ENCODE results near the gene COL9A2. TPM values are rescaled to one million over a fixed set of nuclear protein-coding genes. Genes with fewer than 3 reads are reported as not detected.
"Not testable (repeated sequence)": the region's sequence is repeated elsewhere in the genome, so short reads cannot be mapped to it uniquely, and the experiment has no call there.

The COL9A2 gene
- total RNA-seq, 1 experiment from 2014 or later: 13.5 TPM

GRCh38 chr1:40338745-40339419 is 21.8 kb upstream of the COL9A2 start:
- H3K27me3 ChIP-seq (ENCODE audit: insufficient read depth, low read depth): no peaks in the 10 kb centered on the region
- H2AFZ ChIP-seq: peak overlapping the region; percentile 56; the same call in 1 of the 2 replicates
- no peaks in the 10 kb centered on the region for H3F3A ChIP-seq (ENCODE audit: insufficient read depth, low read depth)
- TF ChIP-seq CTCF (conservative IDR thresholded peaks at IDR 0.05) (peak; percentile 98), EZH2 (IDR thresholded peaks at IDR 0.05; ENCODE audit: low read depth) (no peak)
- BruUV-seq (replicated peaks): no TSS peak
- H3K4me1 ChIP-seq (replicated peaks; ENCODE audit: insufficient read depth): peaks cover 10% of the 10 kb centered on the region
- H3K9me2 ChIP-seq (ENCODE audit: insufficient read depth): no peaks in the 10 kb centered on the region
- H3K36me3 ChIP-seq (ENCODE audit: low read depth): no peaks in the 10 kb centered on the region
- H3K79me2 ChIP-seq (ENCODE audit: low read depth): no peaks in the 10 kb centered on the region
- peak; percentile 71 to 93 for DNase-seq
- H3K4me3 ChIP-seq: no peak overlapping the region; the same call in 1 of the 2 replicates
- no peaks in the 10 kb centered on the region for H4K20me1 ChIP-seq (ENCODE audit: insufficient read depth)
- POLR2A ChIA-PET (ENCODE audit: unreplicated experiment): interaction anchor here (0.7 kb wide), 1 partner anchor 423 kb away, joined by 6 read pairs; no protein-coding TSS in a partner anchor
- CTCF ChIA-PET: interaction anchor here (0.5 to 2.7 kb wide), 23 partner anchors 23 to 732 kb away, joined by 3 to 40 read pairs (median 4); partner anchors contain the start of genes CTPS1 and NFYC
- peak overlapping the region; percentile 70 for H3K4me2 ChIP-seq
- no peaks in the 10 kb centered on the region for H3K9me3 ChIP-seq (ENCODE audit: insufficient read depth, low read depth)
- H3K27ac ChIP-seq: no peak overlapping the region
- intact Hi-C loops (cut with micrococcal nuclease; ENCODE audit: unreplicated experiment): loop anchor here (1.0 to 5.0 kb wide), 7 partner anchors 66 to 522 kb away; partner anchors contain the start of gene ZMPSTE24

GRCh38 chr1:40337443-40337842 is 20.4 kb upstream of the COL9A2 start:
- Histone ChIP-seq H3K79me2 (ENCODE audit: low read depth) (no peaks in the 10 kb centered on the region), H4K20me1 (ENCODE audit: insufficient read depth) (no peaks in the 10 kb centered on the region), H3K4me2 (no peak overlapping the region), H3K9me2 (ENCODE audit: insufficient read depth) (no peaks in the 10 kb centered on the region), H3K27me3 (ENCODE audit: insufficient read depth, low read depth) (no peaks in the 10 kb centered on the region), H3K9me3 (ENCODE audit: insufficient read depth, low read depth) (no peaks in the 10 kb centered on the region), H3K4me3 (no peak overlapping the region), H3F3A (ENCODE audit: insufficient read depth, low read depth) (no peaks in the 10 kb centered on the region), H3K27ac (no peak overlapping the region), H3K4me1 (replicated peaks; ENCODE audit: insufficient read depth) (peaks cover 10% of the 10 kb centered on the region), H3K36me3 (ENCODE audit: low read depth) (no peaks in the 10 kb centered on the region), H2AFZ (no peak overlapping the region)
- BruUV-seq (replicated peaks): no TSS peak
- intact Hi-C loops (cut with micrococcal nuclease; ENCODE audit: unreplicated experiment): loop anchor here (5.0 kb wide), 2 partner anchors 80 to 520 kb away; partner anchors contain the start of gene ZMPSTE24
- POLR2A ChIA-PET (ENCODE audit: unreplicated experiment): no interaction called here
- TF ChIP-seq CTCF (conservative IDR thresholded peaks at IDR 0.05) (no peak), EZH2 (IDR thresholded peaks at IDR 0.05; ENCODE audit: low read depth) (no peak)
- CTCF ChIA-PET: interaction anchor here (0.5 to 2.7 kb wide), 3 partner anchors 59 to 184 kb away, joined by 6 to 40 read pairs (median 8); no protein-coding TSS in a partner anchor
- DNase-seq: no peak

- CTCF ChIA-PET: no interaction called here
- H3K9me3 ChIP-seq (ENCODE audit: insufficient read depth, low read depth): no peaks in the 10 kb centered on the region
- no peak overlapping the region for H3K4me3 ChIP-seq
- H3K4me1 ChIP-seq (replicated peaks; ENCODE audit: insufficient read depth): no peaks in the 10 kb centered on the region
- intact Hi-C loops (cut with micrococcal nuclease; ENCODE audit: unreplicated experiment): no loop called here
- BruUV-seq (replicated peaks): no TSS peak
- no peak overlapping the region for H2AFZ ChIP-seq
- no peaks in the 10 kb centered on the region for H3K27me3 ChIP-seq (ENCODE audit: insufficient read depth, low read depth)
- no peak for DNase-seq
- no peaks in the 10 kb centered on the region for H3F3A ChIP-seq (ENCODE audit: insufficient read depth, low read depth)
- H3K27ac ChIP-seq: no peak overlapping the region
- no peaks in the 10 kb centered on the region for H3K36me3 ChIP-seq (ENCODE audit: low read depth)
- no peaks in the 10 kb centered on the region for H3K9me2 ChIP-seq (ENCODE audit: insufficient read depth)
- POLR2A ChIA-PET (ENCODE audit: unreplicated experiment): no interaction called here
- no peaks in the 10 kb centered on the region for H4K20me1 ChIP-seq (ENCODE audit: insufficient read depth)
- no peaks in the 10 kb centered on the region for H3K79me2 ChIP-seq (ENCODE audit: low read depth)
- no peak overlapping the region for H3K4me2 ChIP-seq
- no peak for TF ChIP-seq EZH2 (IDR thresholded peaks at IDR 0.05; ENCODE audit: low read depth)
- no peak for TF ChIP-seq CTCF (conservative IDR thresholded peaks at IDR 0.05)
Measured at GRCh38 chr1:40332695-40333094, 15.6 kb upstream of the COL9A2 start.

GRCh38 chr1:40331403-40331802 is 14.3 kb upstream of the COL9A2 start:
- H3F3A ChIP-seq (ENCODE audit: insufficient read depth, low read depth); intact Hi-C loops (cut with micrococcal nuclease; ENCODE audit: unreplicated experiment); H3K9me3 ChIP-seq (ENCODE audit: insufficient read depth, low read depth); H3K79me2 ChIP-seq (ENCODE audit: low read depth); H4K20me1 ChIP-seq (ENCODE audit: insufficient read depth); H3K27me3 ChIP-seq (ENCODE audit: insufficient read depth, low read depth); H3K27ac ChIP-seq; H3K4me3 ChIP-seq; H3K36me3 ChIP-seq (ENCODE audit: low read depth); H3K9me2 ChIP-seq (ENCODE audit: insufficient read depth); POLR2A ChIA-PET (ENCODE audit: unreplicated experiment); BruUV-seq (replicated peaks); DNase-seq; H2AFZ ChIP-seq; H3K4me2 ChIP-seq; H3K4me1 ChIP-seq (replicated peaks; ENCODE audit: insufficient read depth): not testable (repeated sequence)
- CTCF ChIA-PET: interaction anchor here (0.6 kb wide), 1 partner anchor 179 kb away, joined by 3 read pairs; no protein-coding TSS in a partner anchor

Data from PC-9 (cell line).